ENCODE data around the gene CCN6.

Gene CCN6

DNA sequence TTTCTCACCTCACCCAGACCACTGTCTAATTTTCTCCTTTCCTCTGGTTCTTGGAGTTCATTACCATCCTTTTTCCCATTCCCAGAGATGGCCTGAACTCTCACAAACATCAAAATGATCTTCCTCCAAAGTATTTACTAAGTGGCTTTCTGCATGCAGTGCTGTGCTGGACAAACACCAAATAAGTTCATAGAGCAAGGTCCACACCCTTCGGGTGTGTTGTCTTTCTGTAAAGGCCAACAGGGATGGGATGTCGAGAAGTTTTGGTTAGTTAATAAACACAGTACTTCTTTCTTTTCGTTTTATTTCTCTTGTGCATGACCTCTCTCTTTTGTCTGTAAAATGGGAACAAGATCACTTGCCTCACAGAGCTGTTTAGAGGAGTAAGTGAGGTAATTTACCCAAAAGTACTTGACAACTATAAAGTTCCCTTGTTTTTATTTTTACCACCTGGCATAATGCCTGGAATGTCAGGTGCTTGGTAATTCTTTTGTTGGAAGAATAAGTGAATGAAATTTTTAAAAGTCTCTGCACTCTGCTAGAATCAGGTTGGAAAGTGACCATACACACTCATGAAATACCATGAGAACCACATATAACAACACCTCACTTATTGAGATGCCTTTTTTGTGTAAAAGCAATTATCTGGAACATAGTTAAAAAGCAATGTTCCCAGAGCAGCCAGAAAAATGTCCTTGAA lies 22.8 kb upstream of the CCN6 start:
- no peak for DNase-seq (ENCODE audit: insufficient read length)
- no peak for FAIRE-seq
- TF ChIP-seq POLR2AphosphoS5 (IDR thresholded peaks at IDR 0.05; ENCODE audit: low read depth, low read length) = no peak
- no peak for TF ChIP-seq TAF1 (IDR thresholded peaks at IDR 0.05; ENCODE audit: borderline replicate concordance, low read depth, low read length)
- TF ChIP-seq POLR2A (IDR thresholded peaks at IDR 0.05; ENCODE audit: low read depth, low read length) = no peak

- DNase-seq (ENCODE audit: insufficient read length) = no peak
- FAIRE-seq = no peak
- no peak for TF ChIP-seq POLR2AphosphoS5 (IDR thresholded peaks at IDR 0.05; ENCODE audit: low read depth, low read length)
- no peak for TF ChIP-seq TAF1 (IDR thresholded peaks at IDR 0.05; ENCODE audit: borderline replicate concordance, low read depth, low read length)
- TF ChIP-seq POLR2A (IDR thresholded peaks at IDR 0.05; ENCODE audit: low read depth, low read length) = no peak
Observed at GRCh38 chr6:112031960-112032359, 21.9 kb upstream of the CCN6 start.

GRCh38 chr6:112032728-112033127 lies 21.2 kb upstream of the CCN6 start:
- no peak for DNase-seq (ENCODE audit: insufficient read length)
- no peak for TF ChIP-seq POLR2A (IDR thresholded peaks at IDR 0.05; ENCODE audit: low read depth, low read length)
- no peak for TF ChIP-seq TAF1 (IDR thresholded peaks at IDR 0.05; ENCODE audit: borderline replicate concordance, low read depth, low read length)
- TF ChIP-seq POLR2AphosphoS5 (IDR thresholded peaks at IDR 0.05; ENCODE audit: low read depth, low read length) = no peak
- no peak for FAIRE-seq

GRCh38 chr6:112033791-112034615 lies 19.9 kb upstream of the CCN6 start:
- FAIRE-seq (no peak), DNase-seq (ENCODE audit: insufficient read length) (no peak)
- TF ChIP-seq POLR2AphosphoS5 (IDR thresholded peaks at IDR 0.05; ENCODE audit: low read depth, low read length) = no peak
- TF ChIP-seq POLR2A (IDR thresholded peaks at IDR 0.05; ENCODE audit: low read depth, low read length) = no peak
- no peak for TF ChIP-seq TAF1 (IDR thresholded peaks at IDR 0.05; ENCODE audit: borderline replicate concordance, low read depth, low read length)

DNA sequence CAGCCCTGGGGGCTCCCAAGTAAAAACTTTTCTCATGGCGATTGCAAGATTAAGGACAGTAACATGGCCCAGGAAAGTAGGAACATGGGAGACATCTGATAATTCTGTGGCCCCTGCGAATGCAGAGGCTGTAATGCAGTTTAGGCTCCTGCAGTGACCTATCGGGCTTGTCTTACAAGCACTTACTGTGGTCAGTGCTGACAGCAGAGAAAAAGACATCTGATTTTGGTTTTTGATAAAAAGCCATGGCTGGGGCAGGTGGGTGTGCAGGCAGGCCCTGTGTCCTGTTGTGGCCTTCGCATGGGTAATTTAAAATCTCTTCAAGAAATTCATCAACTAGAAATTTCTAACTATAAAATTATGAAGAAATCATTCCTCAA lies 19.3 kb upstream of the CCN6 start:
- DNase-seq (ENCODE audit: insufficient read length) (no peak), FAIRE-seq (no peak)
- no peak for TF ChIP-seq POLR2AphosphoS5 (IDR thresholded peaks at IDR 0.05; ENCODE audit: low read depth, low read length)
- no peak for TF ChIP-seq TAF1 (IDR thresholded peaks at IDR 0.05; ENCODE audit: borderline replicate concordance, low read depth, low read length)
- no peak for TF ChIP-seq POLR2A (IDR thresholded peaks at IDR 0.05; ENCODE audit: low read depth, low read length)

- FAIRE-seq (no peak), DNase-seq (ENCODE audit: insufficient read length) (no peak)
- TF ChIP-seq TAF1 (IDR thresholded peaks at IDR 0.05; ENCODE audit: borderline replicate concordance, low read depth, low read length) (no peak), POLR2A (IDR thresholded peaks at IDR 0.05; ENCODE audit: low read depth, low read length) (no peak), POLR2AphosphoS5 (IDR thresholded peaks at IDR 0.05; ENCODE audit: low read depth, low read length) (no peak)
Observed at GRCh38 chr6:112036088-112036637, 17.7 kb upstream of the CCN6 start.

DNA sequence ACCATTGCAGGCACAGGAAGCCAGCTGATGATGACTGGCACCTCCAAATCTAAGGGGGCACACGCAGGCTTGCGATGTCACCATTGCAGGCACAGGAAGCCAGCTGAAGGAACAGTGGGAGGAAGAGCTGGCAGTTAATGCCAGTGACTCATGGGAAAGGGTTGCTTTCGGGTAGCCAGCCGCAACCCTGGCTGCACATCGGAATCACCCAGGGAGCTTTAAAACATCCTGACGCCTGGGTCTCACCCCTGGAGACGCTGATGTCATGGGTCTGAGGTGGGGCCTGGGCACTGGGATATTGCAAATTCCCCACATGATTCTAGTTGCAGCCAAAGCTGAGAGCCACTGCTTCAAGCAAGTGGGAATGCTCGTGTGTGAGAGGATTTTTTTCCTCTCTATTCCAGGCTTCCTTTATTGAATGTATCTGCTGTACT lies 16.1 kb upstream of the CCN6 start:
- TF ChIP-seq POLR2AphosphoS5 (IDR thresholded peaks at IDR 0.05; ENCODE audit: low read depth, low read length) = no peak
- no peak for TF ChIP-seq POLR2A (IDR thresholded peaks at IDR 0.05; ENCODE audit: low read depth, low read length)
- no peak for TF ChIP-seq TAF1 (IDR thresholded peaks at IDR 0.05; ENCODE audit: borderline replicate concordance, low read depth, low read length)
- FAIRE-seq = no peak
- DNase-seq (ENCODE audit: insufficient read length) = no peak

- FAIRE-seq (no peak), DNase-seq (ENCODE audit: insufficient read length) (no peak)
- TF ChIP-seq POLR2AphosphoS5 (IDR thresholded peaks at IDR 0.05; ENCODE audit: low read depth, low read length) = no peak
- TF ChIP-seq POLR2A (IDR thresholded peaks at IDR 0.05; ENCODE audit: low read depth, low read length) = no peak
Observed at GRCh38 chr6:112038268-112038667, 15.6 kb upstream of the CCN6 start.

GRCh38 chr6:112038756-112039430 lies 15.0 kb upstream of the CCN6 start:
- FAIRE-seq = no peak
- no peak for DNase-seq (ENCODE audit: insufficient read length)
- no peak for TF ChIP-seq POLR2A (IDR thresholded peaks at IDR 0.05; ENCODE audit: low read depth, low read length)
- TF ChIP-seq TAF1 (IDR thresholded peaks at IDR 0.05; ENCODE audit: borderline replicate concordance, low read depth, low read length) = no peak
- TF ChIP-seq POLR2AphosphoS5 (IDR thresholded peaks at IDR 0.05; ENCODE audit: low read depth, low read length) = no peak

DNA sequence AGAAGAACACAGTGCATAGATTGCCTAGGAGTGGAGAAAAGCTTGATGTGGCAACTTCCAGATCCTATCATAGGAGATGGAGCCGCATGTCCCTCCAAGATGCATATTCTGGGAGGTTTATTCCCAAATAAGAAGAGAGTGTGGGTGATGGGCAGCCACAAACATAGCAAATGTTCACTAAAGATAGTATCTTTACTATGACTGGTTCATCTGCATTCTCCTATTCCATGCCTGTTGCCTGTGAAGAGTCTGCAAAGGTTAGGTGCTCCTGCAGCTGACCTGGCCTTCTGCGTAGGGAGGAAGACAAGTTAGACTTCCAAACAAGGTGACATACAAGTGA lies 14.5 kb upstream of the CCN6 start:
- DNase-seq (ENCODE audit: insufficient read length) = no peak
- FAIRE-seq = no peak
- TF ChIP-seq TAF1 (IDR thresholded peaks at IDR 0.05; ENCODE audit: borderline replicate concordance, low read depth, low read length) (no peak), POLR2AphosphoS5 (IDR thresholded peaks at IDR 0.05; ENCODE audit: low read depth, low read length) (no peak), POLR2A (IDR thresholded peaks at IDR 0.05; ENCODE audit: low read depth, low read length) (no peak)

DNA sequence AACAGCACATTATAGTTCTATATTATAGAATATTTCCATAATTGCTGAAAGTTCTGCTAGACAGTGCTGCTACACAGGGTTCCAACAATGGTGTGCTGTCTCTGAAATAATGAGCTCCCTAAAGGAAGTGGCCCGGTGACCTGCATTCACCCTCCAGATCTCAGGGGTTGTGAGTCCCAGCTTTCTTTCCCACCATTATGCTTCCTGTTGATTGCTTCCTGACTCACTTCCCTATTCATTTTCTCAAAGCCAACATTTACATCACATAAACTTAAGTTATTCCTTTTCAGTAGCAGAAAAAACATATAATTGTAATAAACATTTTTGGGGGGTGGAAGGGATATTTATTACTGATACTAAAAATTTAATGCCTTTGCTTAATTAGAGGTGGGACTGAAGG lies 12.9 kb upstream of the CCN6 start:
- no peak for FAIRE-seq

More for the DNA sequence above, 12.9 kb upstream of the CCN6 start:
- TF ChIP-seq POLR2AphosphoS5 (IDR thresholded peaks at IDR 0.05; ENCODE audit: low read depth, low read length) = no peak
- TF ChIP-seq POLR2A (IDR thresholded peaks at IDR 0.05; ENCODE audit: low read depth, low read length) = no peak
- TF ChIP-seq TAF1 (IDR thresholded peaks at IDR 0.05; ENCODE audit: borderline replicate concordance, low read depth, low read length) = no peak
- DNase-seq (ENCODE audit: insufficient read length) = no peak

All from GM12892 (cell line).